H9 (cell line): ENCODE results near the gene TRAF5. TPM values are rescaled to one million over a fixed set of nuclear protein-coding genes. Genes with fewer than 3 reads are reported as not detected.
A peak's percentile ranks its signal among the peaks of the same experiment; 100 is the strongest.

Source experiments
- DNase-seq: peaks from one replicate; pipeline ENCODE4 v3.0.0-alpha.2; 2017
- H2AFZ ChIP-seq: one replicate; pipeline ENCODE4 v1.6.1; 2013; ENCODE audit warnings: mild to moderate bottlenecking, low read length, control low read depth, moderate library complexity
- H2AK5ac ChIP-seq: 2 replicates; pipeline ENCODE4 v1.6.1; 2013; ENCODE audit warnings: low read length, control low read depth, mixed read lengths; ENCODE audit not compliant: insufficient read length
- H2BK120ac ChIP-seq: one replicate; pipeline ENCODE4 v1.6.1; 2013; ENCODE audit warnings: low read depth, mild to moderate bottlenecking, low read length, control low read depth, inconsistent platforms; ENCODE audit not compliant: poor library complexity, severe bottlenecking
- H2BK12ac ChIP-seq: 2 replicates; pipeline ENCODE4 v1.6.1; 2013; ENCODE audit warnings: low read length, control low read depth, mixed read lengths, low read depth; ENCODE audit not compliant: insufficient read length
- H2BK15ac ChIP-seq: 2 replicates; pipeline ENCODE4 v1.6.1; 2013; ENCODE audit warnings: low read depth, low read length, control low read depth
- H2BK20ac ChIP-seq: one replicate; pipeline ENCODE4 v1.6.1; 2013; ENCODE audit warnings: low read depth, mild to moderate bottlenecking, low read length, control low read depth, inconsistent platforms; ENCODE audit not compliant: poor library complexity, severe bottlenecking
- H2BK5ac ChIP-seq: 2 replicates; pipeline ENCODE4 v1.6.1; 2013; ENCODE audit warnings: low read length, control low read depth, mixed read lengths; ENCODE audit not compliant: insufficient read length
- H3K14ac ChIP-seq: 2 replicates; pipeline ENCODE4 v1.6.1; 2013; ENCODE audit warnings: low read length, control low read depth; ENCODE audit not compliant: insufficient read depth
- H3K18ac ChIP-seq: 2 replicates; pipeline ENCODE4 v1.6.1; 2013; ENCODE audit warnings: low read depth, mild to moderate bottlenecking, mixed read lengths, low read length, control low read depth; ENCODE audit not compliant: insufficient read length
- H3K23ac ChIP-seq: 2 replicates; pipeline ENCODE4 v1.6.1; 2013; ENCODE audit warnings: low read length, control low read depth, mixed read lengths, low read depth; ENCODE audit not compliant: insufficient read length
- H3K23me2 ChIP-seq: 2 replicates; pipeline ENCODE4 v1.6.1; 2013; ENCODE audit warnings: low read depth, mild to moderate bottlenecking, mixed read lengths, low read length, control low read depth; ENCODE audit not compliant: insufficient read length, poor library complexity, severe bottlenecking
- H3K27ac ChIP-seq: 2 replicates; pipeline ENCODE4 v1.5.1; 2013; ENCODE audit warnings: low read length, control low read depth, mixed read lengths, low read depth; ENCODE audit not compliant: insufficient read length
- H3K27me3 ChIP-seq: 2 replicates; pipeline ENCODE4 v1.6.1; 2013; ENCODE audit warnings: low read length, control low read depth, inconsistent platforms; ENCODE audit not compliant: insufficient read depth
- H3K4ac ChIP-seq: 2 replicates; pipeline ENCODE4 v1.6.1; 2013; ENCODE audit warnings: low read depth, mild to moderate bottlenecking, control low read depth, inconsistent platforms, low read length, moderate library complexity
- H3K4me1 ChIP-seq: 2 replicates; pipeline ENCODE4 v1.6.1; 2013; ENCODE audit warnings: low read length, control low read depth, inconsistent platforms; ENCODE audit not compliant: insufficient read depth
- H3K4me2 ChIP-seq: 2 replicates; pipeline ENCODE4 v1.6.1; 2013; ENCODE audit warnings: low read length, control low read depth, mixed read lengths; ENCODE audit not compliant: insufficient read length, insufficient read depth
- H3K56ac ChIP-seq: 2 replicates; pipeline ENCODE4 v1.6.1; 2013; ENCODE audit warnings: low read depth, mild to moderate bottlenecking, mixed read lengths, low read length, control low read depth; ENCODE audit not compliant: insufficient read length
- H3K79me1 ChIP-seq: 2 replicates; pipeline ENCODE4 v1.6.1; 2013; ENCODE audit warnings: low read depth, mild to moderate bottlenecking, moderate library complexity, low read length, control low read depth, inconsistent platforms; ENCODE audit not compliant: insufficient read depth, poor library complexity, severe bottlenecking
- H3K79me2 ChIP-seq: 2 replicates; pipeline ENCODE4 v1.6.1; 2013; ENCODE audit warnings: low read length, control low read depth, inconsistent platforms; ENCODE audit not compliant: insufficient read depth
- H3K9ac ChIP-seq: 2 replicates; pipeline ENCODE4 v1.6.1; 2013; ENCODE audit warnings: low read length, control low read depth, mixed read lengths; ENCODE audit not compliant: insufficient read length; ENCODE audit errors: extremely low read depth
- H3K9me3 ChIP-seq: one replicate; pipeline ENCODE4 v1.6.1; 2013; ENCODE audit warnings: low read depth, low read length, inconsistent platforms; ENCODE audit not compliant: control insufficient read depth
- H3T11ph ChIP-seq: one replicate; pipeline ENCODE4 v1.6.1; 2013; ENCODE audit warnings: mild to moderate bottlenecking, low read length, control low read depth, inconsistent platforms
- H4K20me1 ChIP-seq: one replicate; pipeline ENCODE4 v1.6.1; 2013; ENCODE audit not compliant: control insufficient read depth, insufficient read length, insufficient read depth
- H4K5ac ChIP-seq: 2 replicates; pipeline ENCODE4 v1.6.1; 2013; ENCODE audit warnings: low read depth, mild to moderate bottlenecking, mixed read lengths, low read length, control low read depth; ENCODE audit not compliant: insufficient read length
- H4K8ac ChIP-seq: replicated peaks from 2 replicates; pipeline ENCODE4 v1.6.1; 2013; ENCODE audit warnings: low read length, control low read depth, mixed read lengths, low read depth; ENCODE audit not compliant: insufficient read length
- H4K91ac ChIP-seq: 2 replicates; pipeline ENCODE4 v1.6.1; 2013; ENCODE audit warnings: low read depth, mild to moderate bottlenecking, moderate library complexity, mixed read lengths, low read length, control low read depth; ENCODE audit not compliant: insufficient read length
- H3K27ac Mint-ChIP-seq, 3 experiments: 2 replicates in 2 of 3; 3 replicates in 1 of 3; pipeline ENCODE4 v1.8.0; 2020 to 2021; ENCODE audit warnings: mixed read lengths in 3 of 3, mild to moderate bottlenecking in 1 of 3, moderate library complexity in 1 of 3
- H3K27me3 Mint-ChIP-seq: 2 replicates; pipeline ENCODE4 v1.8.0; 2021; ENCODE audit warnings: low read depth, mild to moderate bottlenecking, moderate library complexity, mixed read lengths
- H3K36me3 Mint-ChIP-seq, 3 experiments: 2 replicates in 2 of 3; 3 replicates in 1 of 3; pipeline ENCODE4 v1.8.0; 2020 to 2021; ENCODE audit warnings: low read depth in 3 of 3, mixed read lengths in 3 of 3; ENCODE audit not compliant: insufficient read depth in 1 of 3
- H3K4me1 Mint-ChIP-seq, 2 experiments: 2 replicates each; pipeline ENCODE4 v1.8.0; 2020; ENCODE audit warnings: mixed read lengths in 2 of 2
- H3K4me3 Mint-ChIP-seq, 2 experiments: 2 replicates in 1 of 2; 3 replicates in 1 of 2; pipeline ENCODE4 v1.8.0; 2020 to 2021; ENCODE audit warnings: mild to moderate bottlenecking in 2 of 2, mixed read lengths in 2 of 2, moderate library complexity in 1 of 2
- H3K9me3 Mint-ChIP-seq, 2 experiments: 2 replicates in 1 of 2; 3 replicates in 1 of 2; pipeline ENCODE4 v1.8.0; 2020; ENCODE audit warnings: mild to moderate bottlenecking in 2 of 2, mixed read lengths in 2 of 2, moderate library complexity in 1 of 2
- CTCF ChIP-seq: fragments of 200-600 bp; sonication (generic); conservative IDR thresholded peaks from 3 replicates; pipeline ENCODE4 v1.8.0; 2021; ENCODE audit warnings: antibody characterized with exemption, mild to moderate bottlenecking
- WGBS: extraction: QIAGEN DNeasy Blood & Tissue Kit; methylation state at CpG from one replicate; pipeline ENCODE4 v1.1.7; 2013; ENCODE audit warnings: missing lambda C conversion rate, low lambda C conversion rate, mixed read lengths; ENCODE audit not compliant: insufficient read length; ENCODE audit errors: extremely low coverage; 5-methylcytosine and 5-hydroxymethylcytosine counted together
- total RNA-seq: library from RNA; stranded (reverse); gene quantifications from 2 replicates; pipeline ENCODE4 v1.2.1, GENCODE V29; 2021

TRAF5 gene
- total RNA-seq, 1 experiment from 2014 or later: 19.1 TPM

GRCh38 chr1:211336161-211336560, 9.5 kb downstream of the TRAF5 start:
- H2BK12ac ChIP-seq: no peak overlapping the region
- Mint-ChIP-seq H3K27ac (peak overlapping the region in 1 of 3 experiments; percentile 88; a peak in 1 of 7 replicates), H3K9me3 (no peaks in the 10 kb centered on the region), H3K4me1 (peaks cover 34 to 40% of the 10 kb centered on the region in 2 experiments), H3K36me3 (peaks cover 0 to 3% (median 2%) of the 10 kb centered on the region in 3 experiments; a peak in 1 of 7 replicates), H3K4me3 (no peak overlapping the region), H3K27me3 (no peaks in the 10 kb centered on the region)
- H3K27ac ChIP-seq: no peak overlapping the region
- no peaks in the 10 kb centered on the region for H3K27me3 ChIP-seq
- TF ChIP-seq CTCF: no peak
- H3K18ac ChIP-seq: no peak overlapping the region
- no peaks in the 10 kb centered on the region for H3K23me2 ChIP-seq
- peaks cover 3% of the 10 kb centered on the region; the same call in 1 of the 2 replicates for H3K79me2 ChIP-seq
- H2BK5ac ChIP-seq: no peak overlapping the region
- H4K8ac ChIP-seq: no peak overlapping the region
- no peak overlapping the region for H2AK5ac ChIP-seq
- H2BK20ac ChIP-seq: no peak overlapping the region
- no CpG with 5 or more reads among the region's 3 CpGs for WGBS
- no peak overlapping the region for H3K56ac ChIP-seq
- H2BK15ac ChIP-seq: no peak overlapping the region
- no peak overlapping the region for H4K91ac ChIP-seq
- no peak overlapping the region for H3K14ac ChIP-seq
- H3K4me2 ChIP-seq: no peak overlapping the region
- H3K4ac ChIP-seq: no peak overlapping the region
- H2AFZ ChIP-seq: no peak overlapping the region
- H4K5ac ChIP-seq: no peak overlapping the region
- H3K23ac ChIP-seq: no peak overlapping the region
- no peak overlapping the region for H3T11ph ChIP-seq
- no peak overlapping the region for H2BK120ac ChIP-seq
- H4K20me1 ChIP-seq: no peaks in the 10 kb centered on the region
- no peaks in the 10 kb centered on the region for H3K9me3 ChIP-seq
- no peak for DNase-seq
- no peaks in the 10 kb centered on the region for H3K79me1 ChIP-seq
- no peak overlapping the region for H3K9ac ChIP-seq
- H3K4me1 ChIP-seq: peaks cover 9% of the 10 kb centered on the region
